Measurements from ENCODE around the gene ZFP62.

Gene ZFP62

GRCh38 chr5:180808461-180809000 lies 52.5 kb downstream of the ZFP62 start:
- no peak for DNase-seq

GRCh38 chr5:180807654-180808414 lies 53.2 kb downstream of the ZFP62 start:
- no peak for DNase-seq

- DNase-seq, result no peak
Observed at GRCh38 chr5:180807046-180807445, 54.0 kb downstream of the ZFP62 start.

GRCh38 chr5:180806351-180807011 lies 54.6 kb downstream of the ZFP62 start:
- peak; percentile 14 for DNase-seq

- peak; percentile 56 for DNase-seq
Observed at GRCh38 chr5:180804129-180804618, 56.9 kb downstream of the ZFP62 start.

- DNase-seq, result peak; percentile 93
Observed at GRCh38 chr5:180803181-180804128, 57.6 kb downstream of the ZFP62 start.

GRCh38 chr5:180802325-180803180 lies 58.5 kb downstream of the ZFP62 start, which contains the start of gene MGAT1:
MGAT1 (minus strand) TSS chr5:180802806; CDS start chr5:180792971, 9,835 bp downstream.
- DNase-seq, result peak; percentile 86

GRCh38 chr5:180801596-180802324 lies 59.3 kb downstream of the ZFP62 start:
- no peak for DNase-seq

GRCh38 chr5:180799902-180800801 lies 60.9 kb downstream of the ZFP62 start:
- no peak for DNase-seq

- DNase-seq, result peak; percentile 43
Observed at GRCh38 chr5:180799194-180799593, 61.9 kb downstream of the ZFP62 start.

- no peak for DNase-seq
Observed at GRCh38 chr5:180798193-180798592, 62.9 kb downstream of the ZFP62 start.

Data from CD4-positive, alpha-beta T cell treated with Interleukin-6 for 4 hours (primary cell).